Endothelial cell (in vitro differentiated cells): Measurements from ENCODE around the gene MVB12A. TPM values are rescaled to one million over a fixed set of nuclear protein-coding genes. Genes with fewer than 3 reads are reported as not detected.

ENCODE experiments used
- DNase-seq: peaks from one replicate; pipeline ENCODE4 v3.0.0; 2021; ENCODE audit warnings: low spot score
- H3K27ac Mint-ChIP-seq: one replicate; pipeline ENCODE4 v1.8.0; 2021; ENCODE audit warnings: mixed read lengths, inconsistent platforms; ENCODE audit not compliant: unreplicated experiment
- H3K27me3 Mint-ChIP-seq: one replicate; pipeline ENCODE4 v1.8.0; 2021; ENCODE audit warnings: mild to moderate bottlenecking, moderate library complexity, mixed read lengths, inconsistent platforms; ENCODE audit not compliant: unreplicated experiment
- H3K36me3 Mint-ChIP-seq: one replicate; pipeline ENCODE4 v1.8.0; 2021; ENCODE audit warnings: mild to moderate bottlenecking, low read depth, mixed read lengths, inconsistent platforms; ENCODE audit not compliant: unreplicated experiment
- H3K4me1 Mint-ChIP-seq: one replicate; pipeline ENCODE4 v1.8.0; 2021; ENCODE audit warnings: mild to moderate bottlenecking, mixed read lengths, inconsistent platforms; ENCODE audit not compliant: unreplicated experiment
- H3K4me3 Mint-ChIP-seq: one replicate; pipeline ENCODE4 v1.8.0; 2021; ENCODE audit warnings: mild to moderate bottlenecking, mixed read lengths, inconsistent platforms; ENCODE audit not compliant: unreplicated experiment
- H3K9me3 Mint-ChIP-seq: one replicate; pipeline ENCODE4 v1.8.0; 2021; ENCODE audit warnings: mixed read lengths, inconsistent platforms; ENCODE audit not compliant: unreplicated experiment
- CTCF ChIP-seq: fragments of 200-600 bp; sonication (generic); IDR thresholded peaks from one replicate; pipeline ENCODE4 v1.5.0; 2021; ENCODE audit warnings: antibody characterized with exemption; ENCODE audit not compliant: unreplicated experiment
- total RNA-seq: library from RNA; stranded (reverse); fragmentation: NEBNext Ultra II Directional; extraction: Animal tissue kit (Norgen Biotek cat#: 25700); gene quantifications from one replicate; pipeline ENCODE4 v1.2.1, GENCODE V29; 2021; ENCODE audit not compliant: unreplicated experiment

MVB12A gene
- total RNA-seq, 1 donor from 2014 or later = 107 TPM

GRCh38 chr19:17429641-17430113 is 9.8 kb downstream of the MVB12A start:
- peaks cover 3% of the 10 kb centered on the region for H3K36me3 Mint-ChIP-seq
- no peak for TF ChIP-seq CTCF
- no peak overlapping the region for H3K27ac Mint-ChIP-seq
- no peaks in the 10 kb centered on the region for H3K9me3 Mint-ChIP-seq
- peaks cover 5% of the 10 kb centered on the region for H3K27me3 Mint-ChIP-seq
- no peaks in the 10 kb centered on the region for H3K4me1 Mint-ChIP-seq
- no peak overlapping the region for H3K4me3 Mint-ChIP-seq
- no peak for DNase-seq

GRCh38 chr19:17431417-17431816 is 11.6 kb downstream of the MVB12A start:
- no peak for TF ChIP-seq CTCF
- no peak overlapping the region for H3K27ac Mint-ChIP-seq
- H3K4me3 Mint-ChIP-seq = no peak overlapping the region
- H3K27me3 Mint-ChIP-seq = peaks cover 2% of the 10 kb centered on the region
- peaks cover 3% of the 10 kb centered on the region for H3K36me3 Mint-ChIP-seq
- no peak for DNase-seq
- no peaks in the 10 kb centered on the region for H3K4me1 Mint-ChIP-seq
- no peaks in the 10 kb centered on the region for H3K9me3 Mint-ChIP-seq

- Mint-ChIP-seq H3K27ac (no peak overlapping the region), H3K27me3 (peaks cover 2% of the 10 kb centered on the region), H3K9me3 (no peaks in the 10 kb centered on the region), H3K36me3 (no peaks in the 10 kb centered on the region), H3K4me1 (no peaks in the 10 kb centered on the region), H3K4me3 (no peak overlapping the region)
- DNase-seq = no peak
- no peak for TF ChIP-seq CTCF
Observed at GRCh38 chr19:17435218-17435617, 15.4 kb downstream of the MVB12A start.

- Mint-ChIP-seq H3K27me3 (peaks cover 2% of the 10 kb centered on the region), H3K27ac (no peak overlapping the region), H3K4me3 (no peak overlapping the region), H3K36me3 (no peaks in the 10 kb centered on the region), H3K4me1 (no peaks in the 10 kb centered on the region), H3K9me3 (no peaks in the 10 kb centered on the region)
- no peak for DNase-seq
- TF ChIP-seq CTCF = no peak
Observed at GRCh38 chr19:17436094-17436873, 16.4 kb downstream of the MVB12A start.

- Mint-ChIP-seq H3K9me3 (no peaks in the 10 kb centered on the region), H3K4me1 (no peaks in the 10 kb centered on the region), H3K4me3 (no peak overlapping the region), H3K27me3 (peaks cover under 1% of the 10 kb centered on the region), H3K36me3 (no peaks in the 10 kb centered on the region), H3K27ac (no peak overlapping the region)
- DNase-seq = no peak
- TF ChIP-seq CTCF = no peak
Observed at GRCh38 chr19:17436874-17437267, 17.0 kb downstream of the MVB12A start.
